Nephron (organoid): ENCODE measurements around the gene NCOA5.

Experiments used
- H3K27ac Mint-ChIP-seq, 3 experiments: 2 replicates each; pipeline ENCODE4 v1.8.0; 2020; ENCODE audit warnings: mixed read lengths in 3 of 3, mild to moderate bottlenecking in 2 of 3, moderate library complexity in 1 of 3
- H3K27me3 Mint-ChIP-seq: 2 replicates; pipeline ENCODE4 v1.8.0; 2021; ENCODE audit warnings: low read depth, mild to moderate bottlenecking, moderate library complexity, mixed read lengths
- H3K36me3 Mint-ChIP-seq: 2 replicates; pipeline ENCODE4 v1.8.0; 2020; ENCODE audit warnings: low read depth, mixed read lengths
- H3K4me1 Mint-ChIP-seq: 2 replicates; pipeline ENCODE4 v1.8.0; 2020; ENCODE audit warnings: mixed read lengths
- H3K4me3 Mint-ChIP-seq, 3 experiments: 2 replicates each; pipeline ENCODE4 v1.8.0; 2020; ENCODE audit warnings: mild to moderate bottlenecking in 3 of 3, mixed read lengths in 3 of 3, moderate library complexity in 2 of 3
- H3K9me3 Mint-ChIP-seq: 2 replicates; pipeline ENCODE4 v1.8.0; 2020; ENCODE audit warnings: mixed read lengths
- CTCF ChIP-seq, 3 experiments: fragments of 200-600 bp; sonication (generic); IDR thresholded peaks; one replicate each; pipeline ENCODE4 v1.5.0; 2021; ENCODE audit warnings: antibody characterized with exemption in 3 of 3; ENCODE audit not compliant: unreplicated experiment in 3 of 3

NCOA5 gene

GRCh38 chr20:46049815-46050214, 39.9 kb downstream of the NCOA5 start:
- Mint-ChIP-seq H3K4me3 (no peak overlapping the region), H3K36me3 (no peaks in the 10 kb centered on the region), H3K27me3 (peaks cover 38% of the 10 kb centered on the region), H3K4me1 (no peaks in the 10 kb centered on the region), H3K27ac (no peak overlapping the region), H3K9me3 (no peaks in the 10 kb centered on the region)
- TF ChIP-seq CTCF (IDR thresholded peaks at IDR 0.05; ENCODE audit: unreplicated experiment in 3 of 3) = no peak

- no peak for TF ChIP-seq CTCF (IDR thresholded peaks at IDR 0.05; ENCODE audit: unreplicated experiment in 3 of 3)
- H3K27me3 Mint-ChIP-seq = peaks cover 42% of the 10 kb centered on the region
- H3K9me3 Mint-ChIP-seq = no peaks in the 10 kb centered on the region
- no peak overlapping the region for H3K27ac Mint-ChIP-seq
- no peak overlapping the region for H3K4me3 Mint-ChIP-seq
- no peaks in the 10 kb centered on the region for H3K4me1 Mint-ChIP-seq
- H3K36me3 Mint-ChIP-seq = no peaks in the 10 kb centered on the region
Measured at GRCh38 chr20:46049190-46049589, 40.6 kb downstream of the NCOA5 start.

GRCh38 chr20:46047821-46048220, 41.9 kb downstream of the NCOA5 start:
- Mint-ChIP-seq H3K4me3 (no peak overlapping the region), H3K9me3 (no peaks in the 10 kb centered on the region), H3K27ac (no peak overlapping the region), H3K4me1 (no peaks in the 10 kb centered on the region), H3K27me3 (peaks cover 46% of the 10 kb centered on the region), H3K36me3 (no peaks in the 10 kb centered on the region)
- TF ChIP-seq CTCF (IDR thresholded peaks at IDR 0.05; ENCODE audit: unreplicated experiment in 3 of 3) = no peak

GRCh38 chr20:46046588-46047310, 43.0 kb downstream of the NCOA5 start:
- Mint-ChIP-seq H3K9me3 (no peaks in the 10 kb centered on the region), H3K4me3 (no peak overlapping the region), H3K36me3 (no peaks in the 10 kb centered on the region), H3K4me1 (no peaks in the 10 kb centered on the region), H3K27ac (no peak overlapping the region), H3K27me3 (peaks cover 57% of the 10 kb centered on the region)
- no peak for TF ChIP-seq CTCF (IDR thresholded peaks at IDR 0.05; ENCODE audit: unreplicated experiment in 3 of 3)

GRCh38 chr20:46044896-46045295, 44.9 kb downstream of the NCOA5 start:
- H3K36me3 Mint-ChIP-seq = no peaks in the 10 kb centered on the region
- H3K4me1 Mint-ChIP-seq = no peaks in the 10 kb centered on the region
- no peak overlapping the region for H3K27ac Mint-ChIP-seq
- no peak overlapping the region for H3K4me3 Mint-ChIP-seq
- TF ChIP-seq CTCF (IDR thresholded peaks at IDR 0.05; ENCODE audit: unreplicated experiment in 3 of 3) = no peak
- H3K27me3 Mint-ChIP-seq = peaks cover 69% of the 10 kb centered on the region
- no peaks in the 10 kb centered on the region for H3K9me3 Mint-ChIP-seq

- peaks cover 67% of the 10 kb centered on the region for H3K27me3 Mint-ChIP-seq
- H3K4me1 Mint-ChIP-seq = no peaks in the 10 kb centered on the region
- H3K27ac Mint-ChIP-seq = no peak overlapping the region
Measured at GRCh38 chr20:46043556-46043955, 46.2 kb downstream of the NCOA5 start.

More at GRCh38 chr20:46043556-46043955, 46.2 kb downstream of the NCOA5 start:
- no peaks in the 10 kb centered on the region for H3K36me3 Mint-ChIP-seq
- TF ChIP-seq CTCF (IDR thresholded peaks at IDR 0.05; ENCODE audit: unreplicated experiment in 3 of 3) = no peak
- no peak overlapping the region for H3K4me3 Mint-ChIP-seq
- H3K9me3 Mint-ChIP-seq = no peaks in the 10 kb centered on the region
